NCI-H128 (cell line): ENCODE measurements around the gene HTRA2.

Source experiments
- DNase-seq: peaks from one replicate; lab custom pipeline; 2025; ENCODE audit not compliant: unreplicated experiment; lab: John Stamatoyannopoulos, UW

The HTRA2 gene

DNA sequence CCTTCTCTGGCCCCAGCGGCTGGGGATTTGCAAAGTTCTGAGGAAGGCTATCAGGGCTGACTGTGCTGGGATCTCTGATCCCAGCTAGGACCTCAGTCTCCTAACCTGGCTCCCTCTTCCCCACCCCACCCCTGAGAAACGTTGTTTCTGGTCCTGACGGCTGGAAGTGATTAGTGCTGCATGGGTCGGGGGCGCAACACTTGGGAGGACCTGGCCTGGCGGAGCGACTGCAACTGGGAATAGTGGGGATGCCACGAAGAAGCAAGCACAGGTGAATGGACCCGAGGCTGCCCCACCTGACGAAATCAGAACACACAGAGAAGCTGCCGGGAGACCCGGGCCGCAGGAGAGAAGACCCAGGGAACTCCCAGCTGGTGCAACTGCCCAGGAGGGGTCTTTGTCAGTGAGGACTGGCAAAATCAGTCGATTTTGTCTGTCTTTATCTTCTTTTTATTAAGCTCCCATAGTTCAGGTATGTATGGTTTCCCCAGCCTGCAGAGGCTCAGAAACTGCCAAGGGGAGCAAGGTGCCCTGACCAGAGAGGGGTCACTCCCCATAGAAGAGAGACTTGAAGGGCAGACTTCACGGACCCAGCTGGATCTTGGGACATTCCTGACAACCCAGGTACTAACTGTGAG, 29.7 kb upstream of the HTRA2 start:
- DNase-seq = no peak

GRCh38 chr2:74500578-74500946, 29.2 kb upstream of the HTRA2 start:
- no peak for DNase-seq

GRCh38 chr2:74501335-74502071, 28.2 kb upstream of the HTRA2 start:
- DNase-seq = no peak

DNA sequence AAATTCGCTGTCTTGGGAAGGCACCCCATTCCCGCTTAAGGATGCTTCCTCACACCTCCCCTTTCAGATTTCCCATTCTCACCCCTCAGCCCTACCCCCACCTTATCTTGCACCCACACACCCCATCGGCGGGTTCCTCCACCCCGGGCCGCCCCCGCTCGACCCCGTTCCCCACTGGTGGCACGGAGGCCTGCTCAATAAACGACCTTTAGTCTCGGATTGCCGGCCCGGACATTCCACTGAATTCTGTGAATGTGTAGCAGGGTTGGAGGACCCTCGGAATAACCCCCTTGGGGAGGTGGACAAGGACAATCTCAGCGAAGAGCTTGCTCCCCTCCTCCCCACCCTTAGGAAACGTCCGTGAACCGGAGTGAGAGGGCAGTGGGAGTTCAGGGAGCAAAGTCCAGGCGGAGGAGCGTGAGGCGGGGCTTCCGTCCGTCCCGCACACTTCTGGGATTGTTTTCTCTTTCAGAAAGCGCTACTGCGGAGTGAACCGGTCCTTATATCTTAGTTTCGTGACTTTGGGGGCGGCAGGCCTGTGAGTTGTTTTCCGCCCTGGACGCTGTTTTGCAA, 27.5 kb upstream of the HTRA2 start:
- no peak for DNase-seq

- DNase-seq = no peak
Measured at GRCh38 chr2:74502720-74503505, 26.8 kb upstream of the HTRA2 start.

DNA sequence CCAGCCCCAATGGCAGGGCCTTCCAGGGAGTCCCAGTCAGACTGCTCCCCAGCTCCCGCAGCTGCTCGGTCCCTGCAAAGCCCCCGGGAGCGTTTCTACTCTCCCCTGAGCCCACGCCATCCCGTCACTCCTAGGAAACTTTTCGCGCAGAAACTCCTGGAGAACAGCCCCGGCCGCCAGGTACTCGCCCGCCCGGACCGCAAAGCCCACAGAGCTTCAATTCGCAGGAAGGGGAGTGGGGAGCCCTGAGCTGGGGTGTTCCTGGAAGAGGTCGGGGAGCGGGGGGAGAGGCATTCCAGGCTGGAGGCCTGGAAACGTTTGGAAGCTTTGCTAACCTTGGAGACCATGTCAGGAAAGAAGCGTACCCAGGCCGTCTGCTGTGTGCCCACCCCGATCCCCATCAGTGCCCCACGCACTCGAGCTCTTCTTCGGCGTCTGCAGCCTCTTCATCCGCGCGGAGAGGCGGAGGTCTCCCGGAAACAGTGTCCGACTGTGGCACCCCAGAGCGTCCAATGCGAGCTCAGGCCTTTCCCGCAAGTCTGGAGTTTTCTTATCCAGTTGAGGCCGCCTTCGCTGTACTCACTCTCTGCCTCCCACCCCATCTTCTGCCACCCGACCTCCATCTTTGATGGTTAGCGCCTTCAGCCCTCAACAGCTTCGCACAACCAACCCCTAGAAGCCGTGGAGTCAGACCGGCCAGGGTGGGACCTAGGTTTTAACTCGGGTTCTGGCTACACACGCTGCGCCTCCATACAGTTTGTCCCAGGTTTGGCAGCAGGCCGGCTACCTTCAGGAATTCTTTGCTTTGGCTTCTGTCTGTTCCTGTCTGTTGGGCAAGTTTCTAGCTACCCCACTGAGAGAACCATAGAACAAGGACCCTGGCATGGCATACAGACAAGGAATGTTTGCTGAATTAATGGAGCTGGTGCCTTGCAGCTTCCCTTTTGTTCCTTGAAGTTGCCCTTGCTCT, 25.9 kb upstream of the HTRA2 start:
- no peak for DNase-seq

GRCh38 chr2:74504591-74504990, 25.1 kb upstream of the HTRA2 start:
- no peak for DNase-seq

- no peak for DNase-seq
Measured at GRCh38 chr2:74505448-74506246, 24.1 kb upstream of the HTRA2 start.

DNA sequence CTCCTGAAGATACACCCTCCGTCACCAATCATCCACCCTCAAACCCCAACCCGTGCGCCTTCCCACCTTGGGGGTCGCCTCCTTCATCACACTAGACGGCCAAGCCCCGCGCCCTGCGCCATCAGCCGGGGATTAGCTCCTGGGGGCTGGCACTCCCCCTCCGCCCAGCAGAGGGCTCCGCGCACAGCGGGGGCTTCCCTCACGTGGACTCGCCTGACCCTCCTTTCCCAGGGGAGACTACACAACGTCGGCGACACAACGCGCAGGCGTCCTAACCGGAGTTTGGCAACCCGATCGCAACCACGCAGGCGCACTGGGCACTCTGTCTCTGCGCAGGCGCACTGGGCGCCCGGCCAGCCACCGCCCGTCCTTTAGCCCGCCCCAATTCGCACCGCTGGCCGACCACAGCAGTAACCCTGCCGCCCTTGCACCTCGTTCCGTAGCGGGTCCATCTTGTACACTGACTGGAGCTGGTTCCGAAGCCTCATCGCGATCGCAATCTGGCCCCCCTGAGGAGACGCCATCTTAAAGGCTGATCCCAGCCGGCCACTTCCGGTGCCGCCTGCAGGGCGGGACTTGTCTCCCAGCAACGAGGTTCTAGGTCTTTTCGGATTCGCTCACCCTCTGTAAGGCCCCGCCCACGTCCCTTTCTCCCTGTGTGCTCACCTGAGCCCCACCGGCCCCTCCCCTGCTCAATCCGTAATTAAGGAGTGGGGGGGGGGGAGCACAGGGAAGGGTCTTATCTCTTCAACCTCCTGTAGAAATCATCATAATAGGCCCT, 22.4 kb upstream of the HTRA2 start, which contains the start of gene PCGF1:
Gene PCGF1 (minus strand): TSS at position 551 of the 781 bp plus-strand sequence. CDS start 27 bp downstream, at position 524.
- peak; percentile 98 for DNase-seq

DNA sequence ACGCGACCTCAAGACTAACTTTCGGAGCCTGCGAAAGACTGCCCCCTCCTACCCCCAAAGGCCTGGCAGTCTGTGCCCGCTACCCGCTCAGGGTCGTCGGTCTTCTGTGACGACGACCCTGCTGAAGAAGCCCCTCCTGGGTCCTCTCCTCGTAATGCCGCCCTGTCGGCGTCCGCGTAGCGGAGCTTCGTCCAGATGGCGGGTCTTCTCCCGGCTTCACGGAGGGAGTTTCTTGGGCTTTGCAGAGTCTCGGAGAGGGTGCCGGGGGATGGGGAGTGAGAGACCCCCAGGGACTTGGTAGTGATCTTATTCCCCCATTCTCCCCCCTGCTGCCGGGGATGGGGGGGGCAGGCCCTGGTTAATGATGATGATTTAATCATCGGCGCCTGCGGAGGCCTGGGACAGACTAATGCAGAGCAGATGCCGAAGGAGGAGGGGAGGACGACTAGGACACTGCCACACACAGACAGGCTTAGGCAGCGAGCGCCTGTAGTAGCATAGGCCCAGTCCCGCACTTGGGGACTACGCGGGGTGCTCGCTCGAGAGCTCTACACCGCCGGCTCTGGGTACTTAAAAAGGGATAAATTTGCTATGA, 21.7 kb upstream of the HTRA2 start:
- no peak for DNase-seq

GRCh38 chr2:74510272-74510671, 19.5 kb upstream of the HTRA2 start:
- DNase-seq = no peak

- no peak for DNase-seq
Measured at GRCh38 chr2:74511104-74511989, 18.4 kb upstream of the HTRA2 start.

DNA sequence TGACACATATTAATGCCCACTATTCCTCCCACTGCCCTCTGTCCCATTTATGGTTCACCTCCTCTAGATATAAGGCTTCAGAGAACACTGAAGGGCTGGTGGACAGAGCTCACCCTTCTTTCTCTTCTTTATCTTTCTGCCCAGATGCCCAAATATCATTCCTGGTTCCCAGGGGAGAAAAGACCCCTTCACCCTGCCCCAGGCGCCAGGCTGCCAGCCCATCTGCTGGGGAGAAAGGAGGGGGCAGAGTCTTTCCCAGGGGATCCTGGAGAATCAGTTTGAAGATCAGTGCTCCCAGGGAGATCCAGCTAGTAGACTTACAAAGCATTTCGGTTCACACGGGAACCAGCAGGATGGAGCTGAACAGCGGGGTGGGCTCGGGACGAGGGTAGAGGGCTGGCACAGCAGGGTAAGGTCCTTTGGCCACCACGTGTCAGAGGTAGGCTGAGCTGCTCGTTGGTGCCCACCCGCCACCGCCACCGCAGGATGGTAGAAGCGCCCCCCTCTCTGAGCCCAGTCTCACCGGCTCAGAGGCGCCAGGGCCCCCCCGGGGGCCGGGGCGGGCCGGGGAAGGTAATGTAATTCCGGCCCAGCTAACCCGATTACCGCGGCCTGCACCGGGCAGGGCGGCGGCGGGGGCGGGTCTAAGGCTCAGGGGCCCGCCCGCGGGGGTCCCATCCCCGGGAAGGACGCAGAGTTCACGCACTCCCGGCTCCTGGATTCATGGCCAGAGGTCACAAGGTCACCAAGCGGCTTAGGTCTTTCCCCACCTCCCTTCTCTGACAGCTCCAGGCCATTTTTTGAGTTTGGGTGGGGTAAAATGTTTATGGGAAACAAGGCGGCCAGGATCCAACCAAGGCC, 16.8 kb upstream of the HTRA2 start:
- DNase-seq = no peak

GRCh38 chr2:74513605-74514367, 15.9 kb upstream of the HTRA2 start:
- DNase-seq = no peak

DNA sequence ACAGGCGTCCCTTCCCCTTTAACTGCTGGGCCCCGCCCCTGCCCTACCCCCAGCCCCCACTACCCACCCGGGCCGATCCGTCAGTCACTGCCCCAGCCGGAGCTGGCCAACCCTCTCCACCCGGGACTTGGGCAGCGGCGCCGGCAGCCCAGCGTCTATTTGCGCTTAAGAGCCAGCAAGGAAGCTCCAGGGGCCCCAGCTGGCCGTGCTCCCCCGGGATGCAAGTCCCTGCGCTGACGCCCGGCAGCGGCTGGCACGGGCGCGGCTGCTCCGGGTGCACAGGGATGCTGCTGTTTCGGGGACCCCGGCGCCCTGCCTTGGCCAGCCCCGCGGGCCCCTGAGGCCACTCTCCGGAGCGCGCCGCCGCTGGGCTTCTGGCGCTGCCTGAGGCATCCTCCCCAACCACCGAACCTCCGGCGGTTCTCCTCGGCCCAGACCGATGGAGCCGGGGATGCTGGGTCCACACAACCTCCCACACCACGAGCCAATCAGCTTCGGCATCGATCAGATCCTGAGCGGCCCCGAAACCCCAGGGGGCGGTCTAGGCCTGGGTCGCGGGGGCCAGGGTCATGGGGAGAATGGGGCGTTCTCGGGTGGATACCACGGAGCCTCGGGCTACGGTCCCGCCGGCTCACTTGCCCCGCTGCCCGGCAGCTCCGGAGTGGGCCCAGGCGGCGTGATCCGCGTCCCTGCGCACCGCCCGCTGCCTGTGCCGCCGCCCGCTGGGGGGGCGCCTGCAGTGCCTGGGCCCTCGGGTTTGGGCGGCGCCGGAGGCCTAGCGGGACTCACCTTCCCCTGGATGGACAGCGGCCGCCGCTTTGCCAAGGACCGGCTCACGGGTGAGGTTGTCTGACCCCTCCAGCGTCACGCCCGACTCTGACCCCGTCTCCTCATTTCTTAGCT, 15.1 kb upstream of the HTRA2 start, which contains the start of gene TLX2:
Gene TLX2 (plus strand): TSS at position 83 of the 903 bp plus-strand sequence. CDS start 357 bp downstream, at position 440.
- no peak for DNase-seq
